HG03025 (cell line): ENCODE data around the gene IL17C.

ENCODE experiments used
- ATAC-seq: cut with Tn5 transposase; IDR thresholded peaks from one replicate; pipeline ENCODE4 v1.9.1; 2021; ENCODE audit warnings: mild to moderate bottlenecking, moderate library complexity; ENCODE audit not compliant: unreplicated experiment, low FRiP score

IL17C gene

GRCh38 chr16:88638323-88639230 lies at the start of gene IL17C:
IL17C (plus strand) TSS chr16:88638572; CDS start chr16:88638642, 70 bp downstream.
- ATAC-seq: no peak

GRCh38 chr16:88588754-88589153 lies 49.6 kb upstream of the IL17C start:
- no peak for ATAC-seq

- ATAC-seq: no peak
These were observed 48.9 kb upstream of the IL17C start for GRCh38 chr16:88589441-88589840.

GRCh38 chr16:88591577-88592021 lies 46.8 kb upstream of the IL17C start:
- no peak for ATAC-seq

GRCh38 chr16:88593061-88593460 lies 45.3 kb upstream of the IL17C start:
- ATAC-seq: no peak

- no peak for ATAC-seq
These were observed 44.9 kb upstream of the IL17C start for GRCh38 chr16:88593489-88593888.

- ATAC-seq: no peak
These were observed 44.5 kb upstream of the IL17C start for GRCh38 chr16:88593910-88594309.

GRCh38 chr16:88595101-88595500 lies 43.3 kb upstream of the IL17C start:
- no peak for ATAC-seq

- ATAC-seq: no peak
These were observed 42.5 kb upstream of the IL17C start for GRCh38 chr16:88595921-88596320.

GRCh38 chr16:88596483-88596882 lies 41.9 kb upstream of the IL17C start:
- no peak for ATAC-seq

- no peak for ATAC-seq
These were observed 40.4 kb upstream of the IL17C start for GRCh38 chr16:88597856-88598491.

GRCh38 chr16:88599092-88599733 lies 39.2 kb upstream of the IL17C start:
- ATAC-seq: no peak

GRCh38 chr16:88599825-88600538 lies 38.4 kb upstream of the IL17C start:
- no peak for ATAC-seq

GRCh38 chr16:88600539-88600896 lies 37.9 kb upstream of the IL17C start:
- no peak for ATAC-seq

GRCh38 chr16:88601313-88602036 lies 36.9 kb upstream of the IL17C start:
- no peak for ATAC-seq

GRCh38 chr16:88602091-88602490 lies 36.3 kb upstream of the IL17C start:
- no peak for ATAC-seq

GRCh38 chr16:88605186-88606147 lies 32.9 kb upstream of the IL17C start:
- no peak for ATAC-seq

- ATAC-seq: no peak
These were observed 32.1 kb upstream of the IL17C start for GRCh38 chr16:88606148-88606757.

GRCh38 chr16:88608076-88608475 lies 30.3 kb upstream of the IL17C start:
- ATAC-seq: no peak
